Tibial nerve (tissue), 4 donors: ENCODE measurements around the gene NELL1.

Source experiments
- CTCF ChIP-seq, 5 experiments: fragments of 200-600 bp in 3 of 5; fragments of 450-650 bp in 2 of 5; sonication (generic) in 3 of 5; IDR thresholded peaks; one replicate each; pipeline ENCODE4 v1.5.1; 2016 to 2019; ENCODE audit warnings: antibody characterized with exemption in 5 of 5, mild to moderate bottlenecking in 3 of 5, moderate library complexity in 2 of 5
- EP300 ChIP-seq, 2 donors: sonication (generic); formaldehyde crosslinking; IDR thresholded peaks; one replicate each; pipeline ENCODE4 v1.6.1; 2017; ENCODE audit warnings: antibody characterized with exemption in 2 of 2, mild to moderate bottlenecking in 1 of 2
- POLR2A ChIP-seq, 2 donors: fragments of 450-650 bp; IDR thresholded peaks; one replicate each; pipeline ENCODE4 v1.6.1; 2017; ENCODE audit warnings: antibody characterized with exemption in 2 of 2, mild to moderate bottlenecking in 2 of 2, moderate library complexity in 2 of 2

DNA sequence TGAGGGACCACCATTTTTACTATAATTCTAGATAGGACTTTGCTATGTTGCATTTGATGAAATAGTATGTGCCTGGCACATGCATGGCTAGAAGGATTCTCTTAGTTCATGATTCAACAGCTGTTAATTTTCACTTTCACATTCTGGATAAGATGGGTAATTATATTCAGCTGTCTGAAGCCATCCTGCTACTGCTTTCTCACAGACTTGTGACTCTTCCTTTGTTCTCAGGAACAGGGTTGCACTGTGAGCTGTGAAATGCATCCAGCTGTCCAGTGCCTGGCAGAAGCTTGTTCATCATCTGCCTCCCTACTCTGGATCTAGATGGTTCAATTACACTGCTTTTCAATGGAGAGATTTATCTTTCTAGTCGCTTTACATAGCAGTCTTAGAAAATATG is 913.4 kb downstream of the NELL1 start:
- no peak for TF ChIP-seq CTCF (IDR thresholded peaks at IDR 0.05)
- TF ChIP-seq POLR2A (IDR thresholded peaks at IDR 0.05) = no peak
- no peak for TF ChIP-seq EP300 (IDR thresholded peaks at IDR 0.05)
